ENCODE results near the gene RHOU. TPM values are rescaled to one million over a fixed set of nuclear protein-coding genes. Genes with fewer than 3 reads are reported as not detected.

The RHOU gene
- total and polyA plus RNA-seq, 2 experiments from 2014 or later = 0.95 to 4.4 TPM

DNA sequence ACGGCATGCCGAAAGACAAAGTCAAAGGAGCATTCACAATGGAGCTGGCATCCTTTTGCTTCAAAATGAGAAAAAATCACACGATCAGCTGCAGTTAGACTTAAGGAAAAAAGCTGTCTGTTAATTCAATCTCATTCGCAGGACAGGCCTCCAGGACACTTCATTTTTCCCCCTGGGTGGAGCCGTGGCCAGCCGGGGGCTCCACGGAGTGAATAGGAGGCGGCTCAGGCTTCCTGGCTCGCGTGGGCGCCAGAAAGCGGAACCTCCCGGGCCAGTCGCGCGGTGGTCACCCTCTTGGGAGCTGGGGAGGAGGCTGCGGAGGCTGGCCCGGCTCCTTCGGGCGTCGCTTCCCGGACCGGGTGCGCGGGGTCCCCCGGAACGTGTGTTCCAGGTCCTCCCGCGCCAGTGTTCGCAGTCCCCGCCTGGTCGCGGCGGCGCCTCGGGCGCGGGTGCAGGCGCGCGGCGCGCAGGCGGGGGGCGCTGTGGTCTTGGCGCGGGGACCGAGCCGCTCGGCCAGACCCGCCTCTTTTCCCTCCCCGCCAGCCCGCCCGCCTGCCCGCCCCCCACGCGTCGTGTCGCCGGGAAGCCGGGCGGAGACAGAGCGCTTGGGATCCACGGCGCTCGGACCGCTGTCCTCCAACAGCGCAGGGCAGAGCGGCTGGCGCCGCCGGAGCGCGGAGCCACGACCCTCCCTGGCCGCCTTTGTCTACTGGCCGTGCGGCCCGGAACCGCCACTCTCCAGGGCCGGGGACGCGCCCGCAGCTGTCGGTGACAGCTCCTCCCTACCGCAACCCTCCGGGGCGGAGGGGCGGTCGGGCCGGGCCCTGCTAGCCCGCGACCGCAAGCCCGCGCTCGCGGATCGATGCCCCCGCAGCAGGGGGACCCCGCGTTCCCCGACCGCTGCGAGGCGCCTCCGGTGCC is at the start of gene RHOU (continued):
- TF ChIP-seq, protein P1, sequence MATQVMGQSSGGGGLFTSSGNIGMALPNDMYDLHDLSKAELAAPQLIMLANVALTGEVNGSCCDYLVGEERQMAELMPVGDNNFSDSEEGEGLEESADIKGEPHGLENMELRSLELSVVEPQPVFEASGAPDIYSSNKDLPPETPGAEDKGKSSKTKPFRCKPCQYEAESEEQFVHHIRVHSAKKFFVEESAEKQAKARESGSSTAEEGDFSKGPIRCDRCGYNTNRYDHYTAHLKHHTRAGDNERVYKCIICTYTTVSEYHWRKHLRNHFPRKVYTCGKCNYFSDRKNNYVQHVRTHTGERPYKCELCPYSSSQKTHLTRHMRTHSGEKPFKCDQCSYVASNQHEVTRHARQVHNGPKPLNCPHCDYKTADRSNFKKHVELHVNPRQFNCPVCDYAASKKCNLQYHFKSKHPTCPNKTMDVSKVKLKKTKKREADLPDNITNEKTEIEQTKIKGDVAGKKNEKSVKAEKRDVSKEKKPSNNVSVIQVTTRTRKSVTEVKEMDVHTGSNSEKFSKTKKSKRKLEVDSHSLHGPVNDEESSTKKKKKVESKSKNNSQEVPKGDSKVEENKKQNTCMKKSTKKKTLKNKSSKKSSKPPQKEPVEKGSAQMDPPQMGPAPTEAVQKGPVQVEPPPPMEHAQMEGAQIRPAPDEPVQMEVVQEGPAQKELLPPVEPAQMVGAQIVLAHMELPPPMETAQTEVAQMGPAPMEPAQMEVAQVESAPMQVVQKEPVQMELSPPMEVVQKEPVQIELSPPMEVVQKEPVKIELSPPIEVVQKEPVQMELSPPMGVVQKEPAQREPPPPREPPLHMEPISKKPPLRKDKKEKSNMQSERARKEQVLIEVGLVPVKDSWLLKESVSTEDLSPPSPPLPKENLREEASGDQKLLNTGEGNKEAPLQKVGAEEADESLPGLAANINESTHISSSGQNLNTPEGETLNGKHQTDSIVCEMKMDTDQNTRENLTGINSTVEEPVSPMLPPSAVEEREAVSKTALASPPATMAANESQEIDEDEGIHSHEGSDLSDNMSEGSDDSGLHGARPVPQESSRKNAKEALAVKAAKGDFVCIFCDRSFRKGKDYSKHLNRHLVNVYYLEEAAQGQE (IDR thresholded peaks at IDR 0.05; ENCODE audit: unreplicated experiment) = no peak

DNA sequence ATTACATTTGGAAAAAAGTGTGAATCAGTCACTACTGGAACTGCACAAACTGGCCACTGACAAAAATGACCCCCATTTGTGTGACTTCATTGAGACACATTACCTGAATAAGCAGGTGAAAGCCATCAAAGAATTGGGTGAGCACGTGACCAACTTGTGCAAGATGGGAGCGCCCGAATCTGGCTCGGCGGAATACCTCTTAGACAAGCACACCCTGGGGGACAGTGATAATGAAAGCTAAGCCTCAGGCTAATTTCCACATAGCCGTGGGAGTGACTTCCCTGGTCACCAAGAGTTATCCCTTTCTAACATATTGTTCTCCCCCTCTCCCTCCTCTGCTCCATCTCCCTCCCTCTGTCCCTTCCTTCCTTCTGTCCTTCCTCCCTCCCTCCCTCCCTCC is 47.7 kb upstream of the RHOU start:
- 0 out of 2 replicates have a peak, but pooled peaks cover 7% of the 10 kb centered on the region for H3K9me2 ChIP-seq (ENCODE audit: insufficient read depth)
- H3K27me3 ChIP-seq (ENCODE audit: insufficient read depth) = no peaks in the 10 kb centered on the region
- H3K4me1 ChIP-seq (ENCODE audit: insufficient read depth) = no peaks in the 10 kb centered on the region
- Mint-ChIP-seq H3K27ac (no peak overlapping the region), H3K9me3 (no peaks in the 10 kb centered on the region), H3K4me3 (no peak overlapping the region), H3K36me3 (ENCODE audit: low read depth) (no peaks in the 10 kb centered on the region), H3K27me3 (ENCODE audit: insufficient read depth, low read depth, poor library complexity) (peaks cover 3% of the 10 kb centered on the region), H3K4me1 (no peaks in the 10 kb centered on the region; the same call in 2 of the 3 replicates)
- H3K36me3 ChIP-seq (ENCODE audit: insufficient read depth) = no peaks in the 10 kb centered on the region
- TF ChIP-seq ZNF114 (CRISPR knock-in tag; IDR thresholded peaks at IDR 0.05) = no peak
- no peak for TF ChIP-seq EZH2phosphoT487 (IDR thresholded peaks at IDR 0.05; ENCODE audit: unreplicated experiment)
- TF ChIP-seq CREB1 (CRISPR knock-in tag; IDR thresholded peaks at IDR 0.05; ENCODE audit: low read depth) = no peak
- TF ChIP-seq EZH2 (IDR thresholded peaks at IDR 0.05; ENCODE audit: low read depth, unreplicated experiment) = no peak
- TF ChIP-seq, protein P2, sequence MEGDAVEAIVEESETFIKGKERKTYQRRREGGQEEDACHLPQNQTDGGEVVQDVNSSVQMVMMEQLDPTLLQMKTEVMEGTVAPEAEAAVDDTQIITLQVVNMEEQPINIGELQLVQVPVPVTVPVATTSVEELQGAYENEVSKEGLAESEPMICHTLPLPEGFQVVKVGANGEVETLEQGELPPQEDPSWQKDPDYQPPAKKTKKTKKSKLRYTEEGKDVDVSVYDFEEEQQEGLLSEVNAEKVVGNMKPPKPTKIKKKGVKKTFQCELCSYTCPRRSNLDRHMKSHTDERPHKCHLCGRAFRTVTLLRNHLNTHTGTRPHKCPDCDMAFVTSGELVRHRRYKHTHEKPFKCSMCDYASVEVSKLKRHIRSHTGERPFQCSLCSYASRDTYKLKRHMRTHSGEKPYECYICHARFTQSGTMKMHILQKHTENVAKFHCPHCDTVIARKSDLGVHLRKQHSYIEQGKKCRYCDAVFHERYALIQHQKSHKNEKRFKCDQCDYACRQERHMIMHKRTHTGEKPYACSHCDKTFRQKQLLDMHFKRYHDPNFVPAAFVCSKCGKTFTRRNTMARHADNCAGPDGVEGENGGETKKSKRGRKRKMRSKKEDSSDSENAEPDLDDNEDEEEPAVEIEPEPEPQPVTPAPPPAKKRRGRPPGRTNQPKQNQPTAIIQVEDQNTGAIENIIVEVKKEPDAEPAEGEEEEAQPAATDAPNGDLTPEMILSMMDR (conservative IDR thresholded peaks at IDR 0.05; ENCODE audit: low read depth in 2 of 2) = no peak
- no peak for TF ChIP-seq STAT1 (IDR thresholded peaks at IDR 0.05; ENCODE audit: unreplicated experiment)
- TF ChIP-seq, protein P3, sequence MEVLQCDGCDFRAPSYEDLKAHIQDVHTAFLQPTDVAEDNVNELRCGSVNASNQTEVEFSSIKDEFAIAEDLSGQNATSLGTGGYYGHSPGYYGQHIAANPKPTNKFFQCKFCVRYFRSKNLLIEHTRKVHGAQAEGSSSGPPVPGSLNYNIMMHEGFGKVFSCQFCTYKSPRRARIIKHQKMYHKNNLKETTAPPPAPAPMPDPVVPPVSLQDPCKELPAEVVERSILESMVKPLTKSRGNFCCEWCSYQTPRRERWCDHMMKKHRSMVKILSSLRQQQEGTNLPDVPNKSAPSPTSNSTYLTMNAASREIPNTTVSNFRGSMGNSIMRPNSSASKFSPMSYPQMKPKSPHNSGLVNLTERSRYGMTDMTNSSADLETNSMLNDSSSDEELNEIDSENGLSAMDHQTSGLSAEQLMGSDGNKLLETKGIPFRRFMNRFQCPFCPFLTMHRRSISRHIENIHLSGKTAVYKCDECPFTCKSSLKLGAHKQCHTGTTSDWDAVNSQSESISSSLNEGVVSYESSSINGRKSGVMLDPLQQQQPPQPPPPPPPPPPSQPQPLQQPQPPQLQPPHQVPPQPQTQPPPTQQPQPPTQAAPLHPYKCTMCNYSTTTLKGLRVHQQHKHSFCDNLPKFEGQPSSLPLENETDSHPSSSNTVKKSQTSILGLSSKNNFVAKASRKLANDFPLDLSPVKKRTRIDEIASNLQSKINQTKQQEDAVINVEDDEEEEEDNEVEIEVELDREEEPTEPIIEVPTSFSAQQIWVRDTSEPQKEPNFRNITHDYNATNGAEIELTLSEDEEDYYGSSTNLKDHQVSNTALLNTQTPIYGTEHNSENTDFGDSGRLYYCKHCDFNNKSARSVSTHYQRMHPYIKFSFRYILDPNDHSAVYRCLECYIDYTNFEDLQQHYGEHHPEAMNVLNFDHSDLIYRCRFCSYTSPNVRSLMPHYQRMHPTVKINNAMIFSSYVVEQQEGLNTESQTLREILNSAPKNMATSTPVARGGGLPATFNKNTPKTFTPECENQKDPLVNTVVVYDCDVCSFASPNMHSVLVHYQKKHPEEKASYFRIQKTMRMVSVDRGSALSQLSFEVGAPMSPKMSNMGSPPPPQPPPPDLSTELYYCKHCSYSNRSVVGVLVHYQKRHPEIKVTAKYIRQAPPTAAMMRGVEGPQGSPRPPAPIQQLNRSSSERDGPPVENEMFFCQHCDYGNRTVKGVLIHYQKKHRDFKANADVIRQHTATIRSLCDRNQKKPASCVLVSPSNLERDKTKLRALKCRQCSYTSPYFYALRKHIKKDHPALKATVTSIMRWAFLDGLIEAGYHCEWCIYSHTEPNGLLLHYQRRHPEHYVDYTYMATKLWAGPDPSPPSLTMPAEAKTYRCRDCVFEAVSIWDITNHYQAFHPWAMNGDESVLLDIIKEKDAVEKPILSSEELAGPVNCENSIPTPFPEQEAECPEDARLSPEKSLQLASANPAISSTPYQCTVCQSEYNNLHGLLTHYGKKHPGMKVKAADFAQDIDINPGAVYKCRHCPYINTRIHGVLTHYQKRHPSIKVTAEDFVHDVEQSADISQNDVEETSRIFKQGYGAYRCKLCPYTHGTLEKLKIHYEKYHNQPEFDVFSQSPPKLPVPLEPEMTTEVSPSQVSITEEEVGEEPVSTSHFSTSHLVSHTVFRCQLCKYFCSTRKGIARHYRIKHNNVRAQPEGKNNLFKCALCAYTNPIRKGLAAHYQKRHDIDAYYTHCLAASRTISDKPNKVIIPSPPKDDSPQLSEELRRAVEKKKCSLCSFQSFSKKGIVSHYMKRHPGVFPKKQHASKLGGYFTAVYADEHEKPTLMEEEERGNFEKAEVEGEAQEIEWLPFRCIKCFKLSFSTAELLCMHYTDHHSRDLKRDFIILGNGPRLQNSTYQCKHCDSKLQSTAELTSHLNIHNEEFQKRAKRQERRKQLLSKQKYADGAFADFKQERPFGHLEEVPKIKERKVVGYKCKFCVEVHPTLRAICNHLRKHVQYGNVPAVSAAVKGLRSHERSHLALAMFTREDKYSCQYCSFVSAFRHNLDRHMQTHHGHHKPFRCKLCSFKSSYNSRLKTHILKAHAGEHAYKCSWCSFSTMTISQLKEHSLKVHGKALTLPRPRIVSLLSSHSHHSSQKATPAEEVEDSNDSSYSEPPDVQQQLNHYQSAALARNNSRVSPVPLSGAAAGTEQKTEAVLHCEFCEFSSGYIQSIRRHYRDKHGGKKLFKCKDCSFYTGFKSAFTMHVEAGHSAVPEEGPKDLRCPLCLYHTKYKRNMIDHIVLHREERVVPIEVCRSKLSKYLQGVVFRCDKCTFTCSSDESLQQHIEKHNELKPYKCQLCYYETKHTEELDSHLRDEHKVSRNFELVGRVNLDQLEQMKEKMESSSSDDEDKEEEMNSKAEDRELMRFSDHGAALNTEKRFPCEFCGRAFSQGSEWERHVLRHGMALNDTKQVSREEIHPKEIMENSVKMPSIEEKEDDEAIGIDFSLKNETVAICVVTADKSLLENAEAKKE (CRISPR knock-in tag; IDR thresholded peaks at IDR 0.05) = no peak
- TF ChIP-seq, protein P4, sequence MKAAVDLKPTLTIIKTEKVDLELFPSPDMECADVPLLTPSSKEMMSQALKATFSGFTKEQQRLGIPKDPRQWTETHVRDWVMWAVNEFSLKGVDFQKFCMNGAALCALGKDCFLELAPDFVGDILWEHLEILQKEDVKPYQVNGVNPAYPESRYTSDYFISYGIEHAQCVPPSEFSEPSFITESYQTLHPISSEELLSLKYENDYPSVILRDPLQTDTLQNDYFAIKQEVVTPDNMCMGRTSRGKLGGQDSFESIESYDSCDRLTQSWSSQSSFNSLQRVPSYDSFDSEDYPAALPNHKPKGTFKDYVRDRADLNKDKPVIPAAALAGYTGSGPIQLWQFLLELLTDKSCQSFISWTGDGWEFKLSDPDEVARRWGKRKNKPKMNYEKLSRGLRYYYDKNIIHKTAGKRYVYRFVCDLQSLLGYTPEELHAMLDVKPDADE (IDR thresholded peaks at IDR 0.05) = no peak
- no peak for TF ChIP-seq POLR2AphosphoS5 (IDR thresholded peaks at IDR 0.05; ENCODE audit: low read depth)
- no peak overlapping the region for H3K4me2 ChIP-seq
- H2AFZ ChIP-seq = no peak overlapping the region
- H3F3A ChIP-seq (replicated peaks; ENCODE audit: low read depth) = no peaks in the 10 kb centered on the region
- no peak overlapping the region for H3K27ac ChIP-seq (ENCODE audit: low read depth)
- no peaks in the 10 kb centered on the region for H3K79me2 ChIP-seq (replicated peaks; ENCODE audit: insufficient read depth)
- H4K20me1 ChIP-seq (replicated peaks; ENCODE audit: insufficient read depth) = no peaks in the 10 kb centered on the region
- DNase-seq (ENCODE audit: low spot score) (no peak), ATAC-seq (no peak)
- no peak overlapping the region for H3K4me3 ChIP-seq
